Stomach (tissue), 4 donors: Measurements from ENCODE around the gene PLEKHD1.

ENCODE experiments used
- CTCF ChIP-seq, 7 experiments: fragments of 450-650 bp in 4 of 7; fragments of 200-600 bp in 3 of 7; sonication (generic) in 3 of 7; IDR thresholded peaks; one replicate each; pipeline ENCODE4 v1.5.1; 2016 to 2019; ENCODE audit warnings: antibody characterized with exemption in 7 of 7, control low read depth in 2 of 7, mild to moderate bottlenecking in 1 of 7
- POLR2A ChIP-seq, 4 donors: fragments of 450-650 bp; IDR thresholded peaks; one replicate each; pipeline ENCODE4 v1.6.1; 2016; ENCODE audit warnings: antibody characterized with exemption in 4 of 4, control low read depth in 2 of 4, mild to moderate bottlenecking in 1 of 4, moderate library complexity in 1 of 4

- no peak for TF ChIP-seq CTCF (IDR thresholded peaks at IDR 0.05)
- no peak for TF ChIP-seq POLR2A (IDR thresholded peaks at IDR 0.05)
Observed at GRCh38 chr14:69536971-69537370, 52.4 kb downstream of the PLEKHD1 start.
